OCI-LY7 (cell line): ENCODE results near the gene CDK19.

ENCODE experiments used
- CTCF ChIP-seq: fragments of 200-600 bp; sonication (generic); conservative IDR thresholded peaks from 2 replicates; pipeline ENCODE4 v1.5.1; 2014; ENCODE audit warnings: mild to moderate bottlenecking, antibody characterized with exemption, low read length, moderate library complexity, mixed read lengths
- EZH2phosphoT487 ChIP-seq: fragments of 200-600 bp; sonication (generic); IDR thresholded peaks from 2 replicates; pipeline ENCODE4 v1.6.1; 2018; ENCODE audit warnings: low read depth, borderline replicate concordance, mild to moderate bottlenecking, mixed run types, antibody characterized with exemption, low read length, moderate library complexity, mixed read lengths

GRCh38 chr6:110608151-110608550 lies 207.1 kb downstream of the CDK19 start:
- TF ChIP-seq CTCF, result no peak
- no peak for TF ChIP-seq EZH2phosphoT487
